HepG2 (cell line): ENCODE results near the gene FIGLA. TPM values are rescaled to one million over a fixed set of nuclear protein-coding genes. Genes with fewer than 3 reads are reported as not detected.

Experiments
- CAMTA2 ChIP-seq: sonication (generic); formaldehyde crosslinking; IDR thresholded peaks from 2 replicates; pipeline ENCODE4 v1.4.0; 2020; ENCODE audit warnings: mild to moderate bottlenecking, missing genetic modification reagents, borderline replicate concordance
- ELF3 ChIP-seq: IDR thresholded peaks from 2 replicates; pipeline ENCODE4 v1.6.1; 2016; ENCODE audit warnings: missing genetic modification reagents, missing compliant biosample characterization
- FOXC1 ChIP-seq: sonication (generic); formaldehyde crosslinking; IDR thresholded peaks from 2 replicates; pipeline ENCODE4 v1.8.0; 2022; ENCODE audit warnings: mild to moderate bottlenecking, missing genetic modification reagents, borderline replicate concordance
- HCFC1 ChIP-seq: fragments of 150-350 bp; IDR thresholded peaks from 2 replicates; pipeline ENCODE4 v1.6.1; 2014; ENCODE audit warnings: low read depth, low read length
- HMG20B ChIP-seq: conservative IDR thresholded peaks from 2 replicates; pipeline ENCODE4 v1.6.1; 2016; ENCODE audit warnings: missing genetic modification reagents, missing compliant biosample characterization
- IKZF4 ChIP-seq: sonication (generic); formaldehyde crosslinking; IDR thresholded peaks from 2 replicates; pipeline ENCODE4 v1.5.1; 2020; ENCODE audit warnings: borderline replicate concordance, mild to moderate bottlenecking, low read depth, missing genetic modification reagents; ENCODE audit errors: not compliant biosample characterization
- KLF16 ChIP-seq, 2 experiments: sonication (generic) in 1 of 2; formaldehyde crosslinking in 1 of 2; IDR thresholded peaks; 2 replicates each; pipeline versions ENCODE4 v1.6.1 to v1.8.0; 2016 to 2023; ENCODE audit warnings: missing genetic modification reagents in 2 of 2, missing compliant biosample characterization in 1 of 2
- NR2F2 ChIP-seq: IDR thresholded peaks from 2 replicates; pipeline ENCODE4 v1.6.1; 2012; ENCODE audit warnings: low read depth, inconsistent platforms, borderline replicate concordance
- SMC3 ChIP-seq: IDR thresholded peaks from 2 replicates; pipeline ENCODE4 v1.6.1; 2011; ENCODE audit warnings: low read length, improper control_type of control experiment
- TBX2 ChIP-seq: sonication (generic); formaldehyde crosslinking; IDR thresholded peaks from 2 replicates; pipeline ENCODE4 v1.5.0; 2020; ENCODE audit warnings: missing genetic modification reagents, mild to moderate bottlenecking, borderline replicate concordance
- TEAD3 ChIP-seq: optimal IDR thresholded peaks from 2 replicates; pipeline ENCODE3; 2016; ENCODE audit warnings: borderline replicate concordance
- ZBTB25 ChIP-seq: IDR thresholded peaks from 2 replicates; pipeline ENCODE4 v1.6.1; 2018; ENCODE audit warnings: missing genetic modification reagents
- ZBTB7B ChIP-seq: sonication (generic); formaldehyde crosslinking; IDR thresholded peaks from 2 replicates; pipeline ENCODE4 v1.4.0; 2020; ENCODE audit warnings: missing genetic modification reagents
- ZNF280B ChIP-seq: sonication (generic); formaldehyde crosslinking; IDR thresholded peaks from 2 replicates; pipeline ENCODE4 v1.5.0; 2020; ENCODE audit warnings: missing genetic modification reagents, mild to moderate bottlenecking, borderline replicate concordance
- ZNF552 ChIP-seq: sonication (generic); formaldehyde crosslinking; IDR thresholded peaks from 2 replicates; pipeline ENCODE4 v1.9.0; 2022; ENCODE audit warnings: missing genetic modification reagents, mild to moderate bottlenecking, borderline replicate concordance
- ZNF619 ChIP-seq: sonication (generic); formaldehyde crosslinking; IDR thresholded peaks from 2 replicates; pipeline ENCODE4 v1.4.0; 2020; ENCODE audit warnings: mild to moderate bottlenecking, missing genetic modification reagents
- ZNF777 ChIP-seq: sonication (generic); formaldehyde crosslinking; IDR thresholded peaks from 2 replicates; pipeline ENCODE4 v1.4.0; 2020; ENCODE audit warnings: missing genetic modification reagents
- polyA plus RNA-seq, 8 experiments: library from polyadenylated mRNA; depleted of rRNA in 3 of 8; stranded (reverse) in 7 of 8; unstranded in 1 of 8; fragments of >200 nt; fragmentation: Illumina TruSeq in 4 of 8; extraction: Trizol in 4 of 8; gene quantifications; 2 replicates each; pipeline versions ENCODE4 v1.2.1 to v1.2.3, GENCODE V29; 2011 to 2016; ENCODE audit warnings: low read depth in 4 of 8, missing spikeins in 1 of 8, mixed read lengths in 1 of 8; ENCODE audit not compliant: insufficient read depth in 1 of 8
- total RNA-seq, 5 experiments: library from RNA; depleted of rRNA; stranded (reverse); fragments of >200 nt; fragmentation: Illumina TruSeq; extraction: Trizol; gene quantifications; 2 replicates each; pipeline ENCODE4 v1.2.3, GENCODE V29; 2016; ENCODE audit warnings: low read depth in 1 of 5
- TF ChIP-seq, protein P1 (sequence below): sonication (generic); formaldehyde crosslinking; IDR thresholded peaks from 2 replicates; pipeline ENCODE4 v1.8.0; 2023; ENCODE audit warnings: mild to moderate bottlenecking, missing genetic modification reagents
- TF ChIP-seq, protein P2 (sequence below): sonication (generic); formaldehyde crosslinking; IDR thresholded peaks from 2 replicates; pipeline ENCODE4 v1.4.0; 2020; ENCODE audit warnings: missing genetic modification reagents, mild to moderate bottlenecking, borderline replicate concordance
- TF ChIP-seq, protein P3 (sequence below): IDR thresholded peaks from 2 replicates; pipeline ENCODE4 v1.6.1; 2016; ENCODE audit warnings: missing genetic modification reagents, missing compliant biosample characterization

The FIGLA gene
- total and polyA plus RNA-seq, 2 of the 13 experiments (the other 11 are each of a cell fraction or from before 2014, with no cell fraction given), result not detected

GRCh38 chr2:70789304-70790135 lies 923 bp downstream of the FIGLA start (continued):
- TF ChIP-seq HMG20B (CRISPR knock-in tag) (peak; percentile 59; the same call in 1 of the 2 replicates), NR2F2 (peak; percentile 12; the same call in 1 of the 2 replicates), ZNF280B (CRISPR knock-in tag) (no peak), ZBTB25 (0 out of 2 replicates have a peak, but pooled peaks have one; percentile 56), CAMTA2 (no peak), HCFC1 (no peak), ZNF777 (CRISPR knock-in tag) (no peak), ZNF552 (CRISPR knock-in tag) (no peak), TEAD3 (CRISPR knock-in tag) (peak; percentile 64), ZNF619 (CRISPR knock-in tag) (peak; percentile 77; the same call in 1 of the 2 replicates), SMC3 (peak; percentile 93), KLF16 (CRISPR knock-in tag; IDR thresholded peaks at IDR 0.05) (peak in 1 of 2 experiments; percentile 67; a peak in 1 of 4 replicates), IKZF4 (no peak), ELF3 (CRISPR knock-in tag) (peak; percentile 63), FOXC1 (peak; percentile 72), TBX2 (0 out of 2 replicates have a peak, but pooled peaks have one; percentile 41), ZBTB7B (CRISPR knock-in tag) (peak; percentile 59; the same call in 1 of the 2 replicates)
- TF ChIP-seq, protein P1, sequence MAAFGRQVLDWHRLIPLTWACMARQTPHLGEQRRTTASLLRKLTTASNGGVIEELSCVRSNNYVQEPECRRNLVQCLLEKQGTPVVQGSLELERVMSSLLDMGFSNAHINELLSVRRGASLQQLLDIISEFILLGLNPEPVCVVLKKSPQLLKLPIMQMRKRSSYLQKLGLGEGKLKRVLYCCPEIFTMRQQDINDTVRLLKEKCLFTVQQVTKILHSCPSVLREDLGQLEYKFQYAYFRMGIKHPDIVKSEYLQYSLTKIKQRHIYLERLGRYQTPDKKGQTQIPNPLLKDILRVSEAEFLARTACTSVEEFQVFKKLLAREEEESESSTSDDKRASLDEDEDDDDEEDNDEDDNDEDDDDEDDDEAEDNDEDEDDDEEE, result peak; percentile 72; the same call in 1 of the 2 replicates
- TF ChIP-seq, protein P2, sequence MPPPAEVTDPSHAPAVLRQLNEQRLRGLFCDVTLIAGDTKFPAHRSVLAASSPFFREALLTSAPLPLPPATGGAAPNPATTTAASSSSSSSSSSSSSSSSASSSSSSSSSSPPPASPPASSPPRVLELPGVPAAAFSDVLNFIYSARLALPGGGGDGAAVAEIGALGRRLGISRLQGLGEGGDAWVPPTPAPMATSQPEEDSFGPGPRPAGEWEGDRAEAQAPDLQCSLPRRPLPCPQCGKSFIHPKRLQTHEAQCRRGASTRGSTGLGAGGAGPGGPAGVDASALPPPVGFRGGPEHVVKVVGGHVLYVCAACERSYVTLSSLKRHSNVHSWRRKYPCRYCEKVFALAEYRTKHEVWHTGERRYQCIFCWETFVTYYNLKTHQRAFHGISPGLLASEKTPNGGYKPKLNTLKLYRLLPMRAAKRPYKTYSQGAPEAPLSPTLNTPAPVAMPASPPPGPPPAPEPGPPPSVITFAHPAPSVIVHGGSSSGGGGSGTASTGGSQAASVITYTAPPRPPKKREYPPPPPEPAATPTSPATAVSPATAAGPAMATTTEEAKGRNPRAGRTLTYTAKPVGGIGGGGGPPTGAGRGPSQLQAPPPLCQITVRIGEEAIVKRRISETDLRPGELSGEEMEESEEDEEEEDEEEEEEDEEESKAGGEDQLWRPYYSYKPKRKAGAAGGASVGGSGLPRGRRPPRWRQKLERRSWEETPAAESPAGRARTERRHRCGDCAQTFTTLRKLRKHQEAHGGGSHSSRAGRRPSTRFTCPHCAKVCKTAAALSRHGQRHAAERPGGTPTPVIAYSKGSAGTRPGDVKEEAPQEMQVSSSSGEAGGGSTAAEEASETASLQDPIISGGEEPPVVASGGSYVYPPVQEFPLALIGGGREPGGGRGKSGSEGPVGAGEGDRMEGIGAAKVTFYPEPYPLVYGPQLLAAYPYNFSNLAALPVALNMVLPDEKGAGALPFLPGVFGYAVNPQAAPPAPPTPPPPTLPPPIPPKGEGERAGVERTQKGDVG (CRISPR knock-in tag), result peak; percentile 26; the same call in 1 of the 2 replicates
- TF ChIP-seq, protein P3, sequence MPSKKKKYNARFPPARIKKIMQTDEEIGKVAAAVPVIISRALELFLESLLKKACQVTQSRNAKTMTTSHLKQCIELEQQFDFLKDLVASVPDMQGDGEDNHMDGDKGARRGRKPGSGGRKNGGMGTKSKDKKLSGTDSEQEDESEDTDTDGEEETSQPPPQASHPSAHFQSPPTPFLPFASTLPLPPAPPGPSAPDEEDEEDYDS (CRISPR knock-in tag), result peak; percentile 43; the same call in 1 of the 2 replicates
